Measurements from ENCODE around the gene PAPSS2. TPM values are rescaled to one million over a fixed set of nuclear protein-coding genes. Genes with fewer than 3 reads are reported as not detected.

PAPSS2 gene
- total and polyA plus RNA-seq, 12 donors: 55.0 to 775 (median 243) TPM

DNA sequence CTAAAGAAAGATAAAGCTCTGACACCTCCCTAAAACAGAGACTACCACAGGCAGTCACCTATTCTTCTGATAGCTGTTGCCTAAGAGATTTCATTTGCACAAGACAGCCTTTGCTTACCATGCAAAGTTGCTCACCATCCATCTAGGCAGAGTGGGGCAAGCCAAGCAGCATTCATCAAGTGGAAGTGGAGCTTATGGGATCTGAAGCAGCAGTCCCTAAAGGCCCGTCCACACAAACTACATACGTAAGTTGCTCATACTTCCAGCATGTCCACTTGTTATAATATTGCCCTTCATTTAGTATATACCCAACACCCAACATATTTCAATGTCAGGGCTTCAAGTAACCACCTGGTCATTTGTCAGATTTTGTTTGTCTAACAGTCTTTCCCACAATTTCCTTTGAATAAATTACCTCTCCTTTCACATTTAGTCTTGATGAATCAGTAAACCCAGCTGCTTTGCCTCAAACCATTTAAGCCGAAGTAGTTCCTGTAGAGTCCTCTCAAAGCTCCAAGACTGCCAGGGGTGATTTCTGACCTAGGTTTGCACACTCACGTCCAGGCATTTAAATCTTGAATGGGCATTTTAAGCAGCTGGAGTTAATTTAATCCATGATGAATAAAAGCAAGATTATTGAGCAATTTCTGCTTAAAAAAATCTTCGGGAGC is 90.5 kb downstream of the PAPSS2 start:
- DNase-seq: no peak
- intact Hi-C loops (cut with DNase I): no loop called here
- WGBS, 4 donors: 73 to 87% (median 78%) methylated on average over 5 of the region's 5 CpGs
- Histone ChIP-seq H3K27ac (no peak overlapping the region), H3K27me3 (no peaks in the 10 kb centered on the region), H3K9me3 (replicated peaks in 1 of 3) (no peaks in the 10 kb centered on the region), H3K4me3 (no peak overlapping the region), H3K36me3 (replicated peaks in 1 of 2) (peaks cover 0 to 12% of the 10 kb centered on the region in 2 donors), H3K4me1 (replicated peaks in 1 of 2) (peaks cover 0 to 9% of the 10 kb centered on the region in 2 donors)
- TF ChIP-seq, protein P1, sequence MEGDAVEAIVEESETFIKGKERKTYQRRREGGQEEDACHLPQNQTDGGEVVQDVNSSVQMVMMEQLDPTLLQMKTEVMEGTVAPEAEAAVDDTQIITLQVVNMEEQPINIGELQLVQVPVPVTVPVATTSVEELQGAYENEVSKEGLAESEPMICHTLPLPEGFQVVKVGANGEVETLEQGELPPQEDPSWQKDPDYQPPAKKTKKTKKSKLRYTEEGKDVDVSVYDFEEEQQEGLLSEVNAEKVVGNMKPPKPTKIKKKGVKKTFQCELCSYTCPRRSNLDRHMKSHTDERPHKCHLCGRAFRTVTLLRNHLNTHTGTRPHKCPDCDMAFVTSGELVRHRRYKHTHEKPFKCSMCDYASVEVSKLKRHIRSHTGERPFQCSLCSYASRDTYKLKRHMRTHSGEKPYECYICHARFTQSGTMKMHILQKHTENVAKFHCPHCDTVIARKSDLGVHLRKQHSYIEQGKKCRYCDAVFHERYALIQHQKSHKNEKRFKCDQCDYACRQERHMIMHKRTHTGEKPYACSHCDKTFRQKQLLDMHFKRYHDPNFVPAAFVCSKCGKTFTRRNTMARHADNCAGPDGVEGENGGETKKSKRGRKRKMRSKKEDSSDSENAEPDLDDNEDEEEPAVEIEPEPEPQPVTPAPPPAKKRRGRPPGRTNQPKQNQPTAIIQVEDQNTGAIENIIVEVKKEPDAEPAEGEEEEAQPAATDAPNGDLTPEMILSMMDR (IDR thresholded peaks at IDR 0.05): no peak
- TF ChIP-seq POLR2A (IDR thresholded peaks at IDR 0.05): no peak

DNA sequence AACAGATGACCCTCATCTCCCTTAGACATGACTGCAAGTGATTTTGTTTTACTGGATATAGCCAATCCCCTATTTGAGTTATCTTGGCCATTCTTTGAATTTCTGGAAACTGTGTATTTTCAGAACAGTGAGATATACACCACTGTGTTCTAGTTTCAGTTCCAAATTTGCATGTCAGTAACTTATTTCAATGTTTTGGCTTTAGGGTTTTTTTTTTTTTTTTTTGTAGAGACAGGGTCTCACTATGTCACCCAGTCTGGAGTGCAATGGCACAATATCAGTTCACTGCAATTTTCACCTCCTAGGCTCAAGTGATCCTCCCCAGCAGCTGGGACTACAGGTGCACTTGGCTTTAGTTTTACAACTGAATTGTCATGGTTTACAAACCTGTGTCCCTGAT is 91.1 kb downstream of the PAPSS2 start:
- Histone ChIP-seq H3K36me3 (replicated peaks in 1 of 2) (peaks cover 0 to 7% of the 10 kb centered on the region in 2 donors), H3K27me3 (no peaks in the 10 kb centered on the region), H3K4me3 (no peak overlapping the region), H3K4me1 (replicated peaks in 1 of 2) (peaks cover 0 to 9% of the 10 kb centered on the region in 2 donors), H3K27ac (no peak overlapping the region), H3K9me3 (replicated peaks in 1 of 3) (no peaks in the 10 kb centered on the region)
- DNase-seq: no peak
- intact Hi-C loops (cut with DNase I): no loop called here
- TF ChIP-seq, protein P1 (IDR thresholded peaks at IDR 0.05): no peak
- TF ChIP-seq POLR2A (IDR thresholded peaks at IDR 0.05): no peak

DNA sequence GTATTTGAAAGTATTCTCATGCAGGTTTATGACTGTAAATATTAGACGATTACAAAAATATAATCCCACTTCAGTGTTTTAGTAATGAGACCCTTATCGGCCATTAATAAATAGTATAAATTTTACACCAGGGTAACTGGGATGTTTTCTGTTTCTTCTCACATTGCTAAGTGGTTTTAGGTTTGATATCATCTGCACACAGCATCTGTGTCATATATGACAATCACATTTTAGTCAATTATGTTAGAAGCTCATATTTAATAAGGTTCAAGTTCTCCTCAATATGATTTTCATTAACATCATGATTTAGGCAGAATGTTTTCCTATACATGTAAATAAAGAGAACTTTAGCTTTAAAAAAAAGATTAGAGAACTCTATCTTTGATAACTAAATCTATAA is 91.6 kb downstream of the PAPSS2 start:
- TF ChIP-seq, protein P1 (IDR thresholded peaks at IDR 0.05): no peak
- no peak for TF ChIP-seq POLR2A (IDR thresholded peaks at IDR 0.05)
- H3K36me3 ChIP-seq (replicated peaks in 1 of 2): peaks cover 0 to 7% of the 10 kb centered on the region in 2 donors
- WGBS, 4 donors: 85 to 96% (median 90%) methylated on average over 2 of the region's 2 CpGs

DNA sequence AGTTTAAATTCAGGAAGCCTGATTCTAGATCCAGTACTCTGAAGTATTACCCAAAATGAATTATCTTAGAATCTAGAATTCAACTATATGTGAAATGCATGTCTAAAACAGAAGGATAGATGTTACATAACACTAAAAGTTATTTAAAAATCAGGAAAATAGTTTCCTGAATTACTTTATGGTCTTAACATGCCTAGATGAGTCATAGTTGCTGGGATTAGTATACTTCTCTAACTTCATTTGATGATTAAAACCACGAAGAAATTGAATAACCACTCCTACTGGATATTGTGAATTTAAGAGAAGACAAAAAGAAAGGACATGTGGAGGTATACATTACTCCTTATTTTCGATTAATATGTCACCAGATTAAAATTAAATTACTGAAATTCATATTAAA is 92.9 kb downstream of the PAPSS2 start:
- intact Hi-C loops (cut with DNase I): no loop called here
- no peak for TF ChIP-seq POLR2A (IDR thresholded peaks at IDR 0.05)
- TF ChIP-seq, protein P1 (IDR thresholded peaks at IDR 0.05): no peak

More for the DNA sequence above, 91.6 kb downstream of the PAPSS2 start:
- Histone ChIP-seq H3K4me3 (no peak overlapping the region), H3K4me1 (replicated peaks in 1 of 2) (peaks cover 0 to 9% of the 10 kb centered on the region in 2 donors), H3K27me3 (no peaks in the 10 kb centered on the region), H3K9me3 (replicated peaks in 1 of 3) (no peaks in the 10 kb centered on the region), H3K27ac (no peak overlapping the region)
- intact Hi-C loops (cut with DNase I): no loop called here
- DNase-seq: no peak

More for the DNA sequence above, 92.9 kb downstream of the PAPSS2 start:
- Histone ChIP-seq H3K36me3 (replicated peaks in 1 of 2) (peaks cover 0 to 7% of the 10 kb centered on the region in 2 donors), H3K9me3 (replicated peaks in 1 of 3) (no peaks in the 10 kb centered on the region), H3K27ac (no peak overlapping the region), H3K4me3 (no peak overlapping the region), H3K27me3 (no peaks in the 10 kb centered on the region), H3K4me1 (replicated peaks in 1 of 2) (no peaks in the 10 kb centered on the region)
- 72 to 77% (median 75%) methylated on average over 2 of the region's 2 CpGs for WGBS, 4 donors
- no peak for DNase-seq
